Kidney epithelial cell (primary cell): ENCODE data around the gene TCTN1. TPM values are rescaled to one million over a fixed set of nuclear protein-coding genes. Genes with fewer than 3 reads are reported as not detected.

Source experiments
- DNase-seq: peaks from one replicate; pipeline ENCODE4 v3.0.0-alpha.2; 2010; ENCODE audit warnings: low read depth
- H3K27me3 ChIP-seq: 2 replicates; pipeline ENCODE4 v1.6.0; 2011; ENCODE audit warnings: low read length; ENCODE audit not compliant: control insufficient read depth, insufficient read depth
- H3K36me3 ChIP-seq: 2 replicates; pipeline ENCODE4 v1.5.1; 2011; ENCODE audit warnings: low read length; ENCODE audit not compliant: control insufficient read depth, insufficient read depth
- H3K4me3 ChIP-seq: 2 replicates; pipeline ENCODE4 v1.5.1; 2011; ENCODE audit warnings: low read depth, mild to moderate bottlenecking, control low read depth, low read length
- CTCF ChIP-seq: IDR thresholded peaks from 2 replicates; pipeline ENCODE4 v1.5.1; 2011; ENCODE audit warnings: mild to moderate bottlenecking, moderate library complexity, low read length, control low read depth, inconsistent platforms; ENCODE audit not compliant: insufficient read depth, poor library complexity, severe bottlenecking
- total RNA-seq: library from RNA; depleted of rRNA; stranded (reverse); fragments of >200 nt; gene quantifications from 2 replicates; pipeline ENCODE4 v1.2.3, GENCODE V29; 2015

Gene TCTN1
- total RNA-seq, 1 donor from 2014 or later: 16.5 TPM

GRCh38 chr12:110670161-110670701 is 56.3 kb downstream of the TCTN1 start:
- Histone ChIP-seq H3K27me3 (no peaks in the 10 kb centered on the region), H3K4me3 (no peak overlapping the region), H3K36me3 (no peaks in the 10 kb centered on the region)
- TF ChIP-seq CTCF: no peak
- DNase-seq: no peak

DNA sequence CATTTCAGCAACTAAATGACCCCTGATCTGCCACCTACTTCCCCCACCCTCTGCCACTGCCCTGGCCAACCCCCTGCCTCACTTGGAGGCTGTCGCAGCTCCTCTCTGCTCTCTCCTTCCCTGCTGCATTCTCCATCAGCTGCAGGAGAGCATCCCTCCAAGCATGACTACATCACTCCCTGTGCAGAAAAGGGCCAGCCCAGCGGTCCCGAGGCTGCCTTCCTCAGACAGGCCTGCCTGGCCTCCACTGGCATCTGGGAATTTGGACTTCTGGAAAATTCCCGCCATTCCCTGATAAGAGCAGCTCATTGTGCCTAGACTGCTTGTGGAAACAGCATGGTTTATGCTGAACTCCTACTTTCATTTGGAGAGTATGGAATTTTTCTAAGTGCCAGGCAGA is 62.2 kb downstream of the TCTN1 start:
- no peak for DNase-seq
- Histone ChIP-seq H3K27me3 (no peaks in the 10 kb centered on the region), H3K4me3 (no peak overlapping the region), H3K36me3 (no peaks in the 10 kb centered on the region)
- no peak for TF ChIP-seq CTCF

GRCh38 chr12:110677206-110677911 is 63.4 kb downstream of the TCTN1 start:
- Histone ChIP-seq H3K4me3 (no peak overlapping the region), H3K36me3 (no peaks in the 10 kb centered on the region), H3K27me3 (no peaks in the 10 kb centered on the region)
- no peak for TF ChIP-seq CTCF
- DNase-seq: no peak

DNA sequence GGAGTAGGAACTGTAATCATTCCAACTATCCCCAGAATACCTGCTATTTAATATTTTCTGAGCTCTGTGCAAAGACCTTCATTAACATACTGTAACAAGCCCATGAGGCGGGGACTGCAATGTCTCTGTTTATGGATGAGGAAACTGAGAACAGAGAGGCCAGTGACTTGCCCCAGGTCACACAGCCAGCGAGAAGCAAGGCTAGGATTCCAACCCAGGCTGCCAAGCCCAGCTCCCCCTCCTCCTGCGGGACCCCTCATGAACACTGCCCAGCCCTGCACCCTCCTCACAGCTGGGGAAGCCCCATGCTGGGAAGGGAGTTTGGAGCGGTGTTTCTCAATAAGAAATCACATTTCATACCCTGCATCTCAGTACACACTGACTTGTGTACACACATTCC is 64.1 kb downstream of the TCTN1 start:
- no peak for DNase-seq
- Histone ChIP-seq H3K36me3 (no peaks in the 10 kb centered on the region), H3K27me3 (no peaks in the 10 kb centered on the region), H3K4me3 (no peak overlapping the region)
- TF ChIP-seq CTCF: no peak

- H3K36me3 ChIP-seq: no peaks in the 10 kb centered on the region
- TF ChIP-seq CTCF: no peak
- no peak overlapping the region for H3K4me3 ChIP-seq
- H3K27me3 ChIP-seq: no peaks in the 10 kb centered on the region
- no peak for DNase-seq
These were observed 65.3 kb downstream of the TCTN1 start for GRCh38 chr12:110679201-110679600.

DNA sequence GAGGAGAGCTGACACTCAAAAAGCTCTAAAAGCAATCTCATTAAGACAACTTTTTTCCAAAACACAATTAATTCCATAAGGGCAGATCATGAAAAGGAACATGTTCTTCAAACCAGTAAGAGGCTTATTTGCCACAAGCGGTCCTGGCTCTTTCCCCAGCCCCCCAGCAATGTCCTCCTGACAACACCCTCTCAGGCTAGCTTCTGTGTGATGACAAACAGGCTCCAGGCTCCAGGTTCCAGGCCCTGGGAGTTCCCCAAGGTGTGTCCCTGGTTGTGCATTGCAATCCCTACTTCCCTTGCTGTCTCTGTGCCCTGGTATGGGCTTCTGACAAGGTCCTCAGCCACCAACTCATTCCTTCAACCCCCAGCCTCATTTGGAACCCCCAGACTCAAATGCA is 66.1 kb downstream of the TCTN1 start:
- Histone ChIP-seq H3K4me3 (no peak overlapping the region), H3K27me3 (no peaks in the 10 kb centered on the region), H3K36me3 (no peaks in the 10 kb centered on the region)
- DNase-seq: no peak
- no peak for TF ChIP-seq CTCF
